ENCODE measurements around the gene KIAA0408. TPM values are rescaled to one million over a fixed set of nuclear protein-coding genes. Genes with fewer than 3 reads are reported as not detected.

Gene KIAA0408
- total RNA-seq, 6 donors from 2014 or later: 6.4 to 80.5 (median 32.2) TPM

DNA sequence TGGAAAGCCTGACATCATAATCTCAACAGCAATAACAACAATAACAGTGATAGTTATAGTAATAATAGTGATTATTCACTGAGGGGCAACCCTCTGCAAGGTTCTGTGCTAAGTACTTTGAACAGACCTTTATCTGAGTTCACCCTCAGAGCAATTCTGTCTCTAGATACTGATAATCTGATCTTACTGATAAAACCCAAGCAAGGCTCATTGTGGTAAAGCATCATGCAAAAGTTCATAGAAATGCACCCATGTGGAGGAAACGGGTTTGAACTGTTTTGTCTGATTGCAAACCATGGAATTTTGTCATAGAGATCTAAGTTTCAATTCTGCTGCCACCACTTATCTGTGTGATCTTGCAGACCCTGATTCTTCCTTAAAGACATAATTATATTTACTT is 1.3 kb upstream of the KIAA0408 start:
- Histone ChIP-seq H3K27ac (no peak overlapping the region), H3K4me3 (no peak overlapping the region), H3K36me3 (no peaks in the 10 kb centered on the region), H3K9me3 (no peaks in the 10 kb centered on the region), H3K27me3 (no peaks in the 10 kb centered on the region), H3K4me1 (peaks cover 6 to 27% (median 12%) of the 10 kb centered on the region in 4 donors)
- DNase-seq (no peak), ATAC-seq (ENCODE audit: low FRiP score in 2 of 2) (no peak)
- TF ChIP-seq POLR2AphosphoS5 (IDR thresholded peaks at IDR 0.05) (no peak), EP300 (IDR thresholded peaks at IDR 0.05) (no peak), POLR2A (IDR thresholded peaks at IDR 0.05) (no peak)
- TF ChIP-seq, protein P1, sequence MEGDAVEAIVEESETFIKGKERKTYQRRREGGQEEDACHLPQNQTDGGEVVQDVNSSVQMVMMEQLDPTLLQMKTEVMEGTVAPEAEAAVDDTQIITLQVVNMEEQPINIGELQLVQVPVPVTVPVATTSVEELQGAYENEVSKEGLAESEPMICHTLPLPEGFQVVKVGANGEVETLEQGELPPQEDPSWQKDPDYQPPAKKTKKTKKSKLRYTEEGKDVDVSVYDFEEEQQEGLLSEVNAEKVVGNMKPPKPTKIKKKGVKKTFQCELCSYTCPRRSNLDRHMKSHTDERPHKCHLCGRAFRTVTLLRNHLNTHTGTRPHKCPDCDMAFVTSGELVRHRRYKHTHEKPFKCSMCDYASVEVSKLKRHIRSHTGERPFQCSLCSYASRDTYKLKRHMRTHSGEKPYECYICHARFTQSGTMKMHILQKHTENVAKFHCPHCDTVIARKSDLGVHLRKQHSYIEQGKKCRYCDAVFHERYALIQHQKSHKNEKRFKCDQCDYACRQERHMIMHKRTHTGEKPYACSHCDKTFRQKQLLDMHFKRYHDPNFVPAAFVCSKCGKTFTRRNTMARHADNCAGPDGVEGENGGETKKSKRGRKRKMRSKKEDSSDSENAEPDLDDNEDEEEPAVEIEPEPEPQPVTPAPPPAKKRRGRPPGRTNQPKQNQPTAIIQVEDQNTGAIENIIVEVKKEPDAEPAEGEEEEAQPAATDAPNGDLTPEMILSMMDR (IDR thresholded peaks at IDR 0.05): no peak
- 63 to 67% methylated on average over 1 of the region's 1 CpG for WGBS, 2 donors

GRCh38 chr6:127458817-127459216 is 372 bp downstream of the KIAA0408 start:
- DNase-seq: peak in 1 of 2 donors; percentile 63
- 35 to 44% methylated on average over 4 of the region's 4 CpGs for WGBS, 2 donors
- Histone ChIP-seq H3K4me1 (peaks cover 0 to 26% (median 14%) of the 10 kb centered on the region in 4 donors), H3K27me3 (no peaks in the 10 kb centered on the region), H3K4me3 (peak overlapping the region in 3 of 4 donors; percentile 36 to 50 (median 44)), H3K27ac (peak overlapping the region; percentile 58 to 71 (median 68)), H3K36me3 (no peaks in the 10 kb centered on the region), H3K9me3 (no peaks in the 10 kb centered on the region)
- TF ChIP-seq POLR2A (IDR thresholded peaks at IDR 0.05): no peak
- no peak for TF ChIP-seq EP300 (IDR thresholded peaks at IDR 0.05)
- TF ChIP-seq POLR2AphosphoS5 (IDR thresholded peaks at IDR 0.05): no peak
- TF ChIP-seq, protein P1 (IDR thresholded peaks at IDR 0.05): no peak
- ATAC-seq (ENCODE audit: low FRiP score in 2 of 2): peak; percentile 82 to 91

DNA sequence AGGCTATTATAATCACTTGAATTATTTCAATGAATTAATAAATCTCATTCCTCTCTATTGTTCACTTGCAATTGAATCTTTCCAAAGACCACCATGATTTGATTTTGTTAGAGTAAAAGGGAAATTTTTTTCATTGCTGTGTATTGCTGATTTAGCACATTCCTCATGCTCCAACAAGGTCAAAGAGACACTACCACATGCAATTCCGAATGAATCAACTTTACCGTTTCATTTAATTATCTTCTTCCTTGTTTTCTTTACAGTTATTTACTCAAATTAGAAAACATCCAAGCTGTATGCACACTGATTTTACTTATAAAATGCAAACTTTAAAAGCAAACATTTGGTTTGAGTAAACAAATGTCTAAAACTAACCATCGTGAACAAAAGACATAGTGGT is 967 bp downstream of the KIAA0408 start:
- H3K27me3 ChIP-seq: no peaks in the 10 kb centered on the region
- WGBS, 2 donors: 33 to 42% methylated on average over 3 of the region's 3 CpGs
- H3K4me3 ChIP-seq: peak overlapping the region; percentile 7 to 50 (median 40)
- TF ChIP-seq EP300 (IDR thresholded peaks at IDR 0.05) (no peak), POLR2AphosphoS5 (IDR thresholded peaks at IDR 0.05) (no peak), POLR2A (IDR thresholded peaks at IDR 0.05) (no peak)
- TF ChIP-seq, protein P1 (IDR thresholded peaks at IDR 0.05): no peak
- H3K9me3 ChIP-seq: no peaks in the 10 kb centered on the region
- peaks cover 0 to 20% (median 10%) of the 10 kb centered on the region in 4 donors for H3K4me1 ChIP-seq
- no peaks in the 10 kb centered on the region for H3K36me3 ChIP-seq
- no peak for ATAC-seq (ENCODE audit: low FRiP score in 2 of 2)
- DNase-seq: no peak
- peak overlapping the region; percentile 58 to 71 (median 68) for H3K27ac ChIP-seq

- H3K4me1 ChIP-seq: peaks cover 0 to 14% (median 10%) of the 10 kb centered on the region in 4 donors
- H3K27ac ChIP-seq: peak overlapping the region; percentile 67 to 75 (median 70)
- H3K27me3 ChIP-seq: no peaks in the 10 kb centered on the region
- ATAC-seq (ENCODE audit: low FRiP score in 2 of 2): peak; percentile 87 to 90
- H3K4me3 ChIP-seq: peak overlapping the region in 3 of 4 donors; percentile 36 to 50 (median 44)
- WGBS, 2 donors: 30 to 41% methylated on average over 3 of the region's 3 CpGs
- no peaks in the 10 kb centered on the region for H3K36me3 ChIP-seq
- peak in 1 of 2 donors; percentile 56 for DNase-seq
- TF ChIP-seq EP300 (IDR thresholded peaks at IDR 0.05): peak in 1 of 4 donors; percentile 80
- TF ChIP-seq, protein P1 (IDR thresholded peaks at IDR 0.05): no peak
- peak in 1 of 2 donors; percentile 41 for TF ChIP-seq POLR2AphosphoS5 (IDR thresholded peaks at IDR 0.05)
- peak in 2 of 4 donors; percentile 26 to 57 for TF ChIP-seq POLR2A (IDR thresholded peaks at IDR 0.05)
- no peaks in the 10 kb centered on the region for H3K9me3 ChIP-seq
These were observed 1.6 kb downstream of the KIAA0408 start for GRCh38 chr6:127457456-127458064.

All from upper lobe of left lung (tissue), 6 donors.